ENCODE data around the gene PRDM5.

PRDM5 gene

GRCh38 chr4:120821977-120822376 is 100.5 kb downstream of the PRDM5 start:
- no peak for DNase-seq (ENCODE audit: low read depth, low spot score)

GRCh38 chr4:120821029-120821428 is 101.5 kb downstream of the PRDM5 start:
- DNase-seq (ENCODE audit: low read depth, low spot score), result no peak

GRCh38 chr4:120819805-120820437 is 102.6 kb downstream of the PRDM5 start:
- no peak for DNase-seq (ENCODE audit: low read depth, low spot score)

GRCh38 chr4:120816296-120816965 is 106.1 kb downstream of the PRDM5 start:
- no peak for DNase-seq (ENCODE audit: low read depth, low spot score)

- no peak for DNase-seq (ENCODE audit: low read depth, low spot score)
Measured at GRCh38 chr4:120815361-120815760, 107.2 kb downstream of the PRDM5 start.

- no peak for DNase-seq (ENCODE audit: low read depth, low spot score)
Measured at GRCh38 chr4:120814886-120815285, 107.6 kb downstream of the PRDM5 start.

- no peak for DNase-seq (ENCODE audit: low read depth, low spot score)
Measured at GRCh38 chr4:120812216-120812615, 110.3 kb downstream of the PRDM5 start.

- no peak for DNase-seq (ENCODE audit: low read depth, low spot score)
Measured at GRCh38 chr4:120809518-120809917, 113.0 kb downstream of the PRDM5 start.

- DNase-seq (ENCODE audit: low read depth, low spot score), result no peak
Measured at GRCh38 chr4:120808475-120809141, 113.9 kb downstream of the PRDM5 start.

- DNase-seq (ENCODE audit: low read depth, low spot score), result no peak
Measured at GRCh38 chr4:120801137-120801758, 121.3 kb downstream of the PRDM5 start.

- DNase-seq (ENCODE audit: low read depth, low spot score), result no peak
Measured at GRCh38 chr4:120798570-120798969, 124.0 kb downstream of the PRDM5 start.

- DNase-seq (ENCODE audit: low read depth, low spot score), result no peak
Measured at GRCh38 chr4:120796271-120796670, 126.3 kb downstream of the PRDM5 start.

- no peak for DNase-seq (ENCODE audit: low read depth, low spot score)
Measured at GRCh38 chr4:120785202-120785601, 137.3 kb downstream of the PRDM5 start.

- DNase-seq (ENCODE audit: low read depth, low spot score), result no peak
Measured at GRCh38 chr4:120777459-120777858, 145.1 kb downstream of the PRDM5 start.

GRCh38 chr4:120775431-120775830 is 147.1 kb downstream of the PRDM5 start:
- no peak for DNase-seq (ENCODE audit: low read depth, low spot score)

GRCh38 chr4:120773641-120774040 is 148.9 kb downstream of the PRDM5 start:
- DNase-seq (ENCODE audit: low read depth, low spot score), result no peak

GRCh38 chr4:120771907-120772306 is 150.6 kb downstream of the PRDM5 start:
- no peak for DNase-seq (ENCODE audit: low read depth, low spot score)

- no peak for DNase-seq (ENCODE audit: low read depth, low spot score)
Measured at GRCh38 chr4:120770897-120771296, 151.6 kb downstream of the PRDM5 start.

GRCh38 chr4:120769227-120769626 is 153.3 kb downstream of the PRDM5 start:
- DNase-seq (ENCODE audit: low read depth, low spot score), result no peak

- DNase-seq (ENCODE audit: low read depth, low spot score), result no peak
Measured at GRCh38 chr4:120765260-120765680, 157.3 kb downstream of the PRDM5 start.

- no peak for DNase-seq (ENCODE audit: low read depth, low spot score)
Measured at GRCh38 chr4:120763650-120764049, 158.9 kb downstream of the PRDM5 start.

GRCh38 chr4:120761070-120761469 is 161.5 kb downstream of the PRDM5 start:
- no peak for DNase-seq (ENCODE audit: low read depth, low spot score)

All from iPS DF 19.7 (cell line).